Right lobe of liver (tissue), 6 donors: ENCODE results near the gene SHISAL2A. TPM values are rescaled to one million over a fixed set of nuclear protein-coding genes. Genes with fewer than 3 reads are reported as not detected.

Source experiments
- ATAC-seq, 4 donors: fragments of 200-7000 bp; cut with Tn5 transposase; one replicate each; pipeline ENCODE4 v1.9.1; 2020; ENCODE audit warnings: mild to moderate bottlenecking in 4 of 4, moderate library complexity in 4 of 4
- DNase-seq, 3 donors: peaks; one replicate each; pipeline ENCODE4 v3.0.0-alpha.2; 2020
- H3K27ac ChIP-seq, 3 donors: fragments of 200-600 bp; one replicate each; pipeline ENCODE4 v1.8.0; 2022
- H3K27me3 ChIP-seq, 2 donors: fragments of 200-600 bp; one replicate each; pipeline ENCODE4 v1.8.0; 2022
- H3K36me3 ChIP-seq, 4 donors: fragments of 200-600 bp; sonication (generic) in 1 of 4; one replicate each; pipeline versions ENCODE4 v1.5.1 to v1.8.0; 2017 to 2022; ENCODE audit warnings: control low read depth in 1 of 4
- H3K4me1 ChIP-seq, 4 donors: fragments of 200-600 bp; sonication (generic) in 1 of 4; one replicate each; pipeline versions ENCODE4 v1.5.1 to v1.8.0; 2017 to 2022; ENCODE audit warnings: control low read depth in 1 of 4
- H3K4me3 ChIP-seq, 3 donors: fragments of 200-600 bp; one replicate each; pipeline ENCODE4 v1.8.0; 2022
- H3K9me3 ChIP-seq, 4 donors: fragments of 200-600 bp; sonication (generic) in 1 of 4; one replicate each; pipeline versions ENCODE4 v1.5.1 to v1.8.0; 2017 to 2022; ENCODE audit warnings: control low read depth in 1 of 4
- POLR2A ChIP-seq: fragments of 450-650 bp; IDR thresholded peaks from one replicate; pipeline ENCODE4 v1.6.1; 2017; ENCODE audit warnings: antibody characterized with exemption, mild to moderate bottlenecking
- WGBS: methylation state at CpG from one replicate; pipeline ENCODE4 v1.1.6; 2018; ENCODE audit warnings: low coverage, low lambda C conversion rate; ENCODE audit not compliant: insufficient coverage; ENCODE audit errors: missing lambda C conversion rate; 5-methylcytosine and 5-hydroxymethylcytosine counted together
- intact Hi-C, 2 donors: fragments of 100-400 bp; cut with DNase I; formaldehyde crosslinking; loops; one replicate each; pipeline versions ENCODE4 v1.11.2 to v1.14.1; 2022
- long read RNA-seq: library from polyadenylated mRNA; unstranded; transcript quantifications from one replicate; pipeline ENCODE4 v2.0.0, GENCODE V29; 2019
- total RNA-seq, 6 experiments: library from RNA; depleted of rRNA in 2 of 6; stranded (reverse); fragments of >200 nt in 2 of 6; fragmentation: NEBNext Ultra II Directional in 3 of 6; extraction: Animal tissue kit (Norgen Biotek cat#: 25700) in 3 of 6; gene quantifications; one replicate each; pipeline versions ENCODE4 v1.1.0 to v1.2.4, GENCODE V29; 2016 to 2023
- TF ChIP-seq, protein P1 (sequence below), 4 donors: fragments of 200-600 bp in 3 of 4; fragments of 450-650 bp in 1 of 4; IDR thresholded peaks; one replicate each; pipeline versions ENCODE4 v1.5.1 to v1.8.0; 2016 to 2022; ENCODE audit warnings: antibody characterized with exemption in 4 of 4, mild to moderate bottlenecking in 2 of 4
- donor health status: DM: no; HTN: yes; CAD: no.
- donor health status: DM: no; HTN: no; CAD: no.
- donor health status: DM: no; HTN: no; CAD: no.
- donor health status: DM: no; HTN: yes; CAD: no.
- donor health status: DM: no; HTN: yes; CAD: no.

SHISAL2A gene
- total RNA-seq: not detected
- long read RNA-seq: 0 reads

DNA sequence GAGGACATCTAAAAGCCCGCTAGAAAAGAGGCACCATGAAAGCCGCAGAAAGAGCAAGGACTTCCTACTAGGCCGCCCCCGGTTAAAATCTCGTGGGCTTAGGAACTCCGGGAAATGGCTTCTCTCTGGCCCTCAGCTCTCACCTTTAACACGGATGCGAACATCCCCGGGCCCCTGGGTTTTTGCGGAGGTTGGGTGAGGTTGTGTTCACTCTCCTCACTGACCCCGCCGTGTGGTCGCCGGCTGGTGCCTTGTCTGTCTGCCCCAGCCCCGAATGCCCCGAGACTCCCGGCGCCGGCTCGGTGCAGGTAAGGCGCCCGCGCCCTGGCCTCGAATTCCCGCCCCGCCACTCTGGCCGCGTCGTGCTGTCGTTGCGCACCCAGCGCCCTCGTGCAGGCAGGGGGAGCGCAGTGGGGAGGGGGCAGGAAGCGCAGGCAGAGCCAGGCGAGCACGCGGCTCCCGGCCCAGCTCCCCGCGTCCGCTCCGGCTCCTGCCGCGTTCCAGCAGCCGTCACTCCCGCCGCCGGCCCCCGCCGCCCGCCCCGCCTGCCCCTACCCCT is at the start of gene SHISAL2A:
Gene SHISAL2A (plus strand): TSS at position 437 of the 559 bp plus-strand sequence. CDS start 326 bp downstream, outside the sequence.
- peak in 2 of 3 donors; percentile 56 to 62 for DNase-seq
- peak within 1 kb of the TSS; percentile 23 to 50 (median 26) for H3K4me3 ChIP-seq
- no peak for TF ChIP-seq POLR2A
- TF ChIP-seq, protein P1, sequence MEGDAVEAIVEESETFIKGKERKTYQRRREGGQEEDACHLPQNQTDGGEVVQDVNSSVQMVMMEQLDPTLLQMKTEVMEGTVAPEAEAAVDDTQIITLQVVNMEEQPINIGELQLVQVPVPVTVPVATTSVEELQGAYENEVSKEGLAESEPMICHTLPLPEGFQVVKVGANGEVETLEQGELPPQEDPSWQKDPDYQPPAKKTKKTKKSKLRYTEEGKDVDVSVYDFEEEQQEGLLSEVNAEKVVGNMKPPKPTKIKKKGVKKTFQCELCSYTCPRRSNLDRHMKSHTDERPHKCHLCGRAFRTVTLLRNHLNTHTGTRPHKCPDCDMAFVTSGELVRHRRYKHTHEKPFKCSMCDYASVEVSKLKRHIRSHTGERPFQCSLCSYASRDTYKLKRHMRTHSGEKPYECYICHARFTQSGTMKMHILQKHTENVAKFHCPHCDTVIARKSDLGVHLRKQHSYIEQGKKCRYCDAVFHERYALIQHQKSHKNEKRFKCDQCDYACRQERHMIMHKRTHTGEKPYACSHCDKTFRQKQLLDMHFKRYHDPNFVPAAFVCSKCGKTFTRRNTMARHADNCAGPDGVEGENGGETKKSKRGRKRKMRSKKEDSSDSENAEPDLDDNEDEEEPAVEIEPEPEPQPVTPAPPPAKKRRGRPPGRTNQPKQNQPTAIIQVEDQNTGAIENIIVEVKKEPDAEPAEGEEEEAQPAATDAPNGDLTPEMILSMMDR (IDR thresholded peaks at IDR 0.05): no peak
- no peaks in the 10 kb centered on the region for H3K4me1 ChIP-seq
- H3K9me3 ChIP-seq: no peaks in the 10 kb centered on the region
- ATAC-seq: peak; percentile 56 to 68 (median 67)
- no peaks in the 10 kb centered on the region for H3K27me3 ChIP-seq
- peak within 1 kb of the TSS in 1 of 3 donors; percentile 10 for H3K27ac ChIP-seq
- no CpG with 5 or more reads among the region's 53 CpGs for WGBS
- intact Hi-C loops: no loop called here
- no peaks in the 10 kb centered on the region for H3K36me3 ChIP-seq

DNA sequence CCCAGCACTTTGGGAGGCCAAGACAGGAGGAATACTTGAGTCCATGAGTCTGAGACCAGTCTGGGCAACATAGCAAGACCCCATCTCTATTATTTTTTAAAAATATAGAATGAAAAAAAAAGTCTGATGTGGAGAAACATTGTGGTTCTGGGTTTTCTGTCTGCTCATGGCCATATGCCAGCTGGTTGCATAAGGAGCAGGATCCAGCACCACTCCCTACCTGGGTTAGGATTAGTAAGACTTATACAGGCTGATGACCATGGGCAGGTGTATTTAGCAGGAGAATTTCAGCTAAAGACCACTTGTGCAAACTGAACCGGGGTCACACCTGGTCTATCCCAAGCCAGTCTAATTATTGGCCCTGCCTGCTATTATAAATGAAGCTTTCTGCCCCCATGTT is 47.5 kb upstream of the SHISAL2A start:
- H3K4me1 ChIP-seq: no peaks in the 10 kb centered on the region
- intact Hi-C loops: no loop called here
- ATAC-seq (peak in 2 of 4 donors; percentile 46 to 57), DNase-seq (peak in 1 of 3 donors; percentile 58)
- 80% methylated on average over 1 of the region's 1 CpG for WGBS
- no peaks in the 10 kb centered on the region for H3K27me3 ChIP-seq
- no peak for TF ChIP-seq POLR2A
- TF ChIP-seq, protein P1 (IDR thresholded peaks at IDR 0.05): no peak
- H3K4me3 ChIP-seq: no peak overlapping the region
- no peaks in the 10 kb centered on the region for H3K36me3 ChIP-seq
- no peak overlapping the region for H3K27ac ChIP-seq
- H3K9me3 ChIP-seq: no peaks in the 10 kb centered on the region

DNA sequence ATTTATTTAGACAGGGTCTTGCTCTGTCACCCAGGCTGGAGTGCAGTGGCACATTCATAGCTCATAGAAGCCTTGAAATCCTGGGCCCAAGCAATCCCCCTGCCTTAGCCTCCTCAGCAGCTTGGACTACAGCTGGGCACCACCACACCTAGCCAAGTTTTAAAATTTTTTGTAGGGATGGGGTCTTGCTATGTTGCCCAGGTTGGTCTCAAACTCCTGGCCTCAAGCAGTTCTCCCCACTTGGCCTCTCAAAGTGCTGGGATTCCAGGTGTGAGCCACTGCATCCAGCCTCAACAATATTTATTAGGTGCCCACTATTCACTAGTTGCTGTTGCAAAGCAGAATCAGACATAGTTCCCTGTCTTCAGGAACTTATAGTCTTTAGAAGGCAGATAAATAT is 44.9 kb upstream of the SHISAL2A start:
- Histone ChIP-seq H3K9me3 (no peaks in the 10 kb centered on the region), H3K4me1 (no peaks in the 10 kb centered on the region), H3K27me3 (no peaks in the 10 kb centered on the region), H3K27ac (no peak overlapping the region), H3K4me3 (no peak overlapping the region), H3K36me3 (no peaks in the 10 kb centered on the region)
- intact Hi-C loops: no loop called here
- TF ChIP-seq, protein P1 (IDR thresholded peaks at IDR 0.05): no peak
- no peak for TF ChIP-seq POLR2A
- no peak for ATAC-seq
- no peak for DNase-seq

DNA sequence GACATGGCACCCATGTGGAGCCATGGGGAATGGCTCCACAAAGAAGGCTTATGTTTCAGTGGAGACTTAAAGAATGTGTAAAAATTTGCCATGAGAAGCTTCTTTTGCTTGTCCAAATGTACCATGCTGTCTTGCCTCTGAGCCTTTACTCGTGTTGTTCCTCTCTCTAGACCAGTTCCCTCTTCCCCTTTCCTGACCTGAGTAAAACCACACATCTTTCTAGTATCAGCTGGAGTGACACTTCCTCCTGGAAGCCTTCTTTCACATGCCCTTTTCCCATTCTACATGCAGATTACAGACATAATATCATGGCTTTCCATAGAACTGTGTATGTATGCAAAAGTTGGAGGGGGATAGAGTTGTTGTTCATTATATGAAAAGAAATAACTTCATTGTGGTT is 44.4 kb upstream of the SHISAL2A start:
- Histone ChIP-seq H3K9me3 (no peaks in the 10 kb centered on the region), H3K36me3 (no peaks in the 10 kb centered on the region), H3K27me3 (no peaks in the 10 kb centered on the region), H3K27ac (no peak overlapping the region), H3K4me1 (no peaks in the 10 kb centered on the region), H3K4me3 (no peak overlapping the region)
- TF ChIP-seq POLR2A: no peak
- TF ChIP-seq, protein P1 (IDR thresholded peaks at IDR 0.05): no peak
- intact Hi-C loops: no loop called here
- 52% methylated on average over 1 of the region's 1 CpG for WGBS
- peak in 2 of 4 donors; percentile 37 to 48 for ATAC-seq
- DNase-seq: no peak

DNA sequence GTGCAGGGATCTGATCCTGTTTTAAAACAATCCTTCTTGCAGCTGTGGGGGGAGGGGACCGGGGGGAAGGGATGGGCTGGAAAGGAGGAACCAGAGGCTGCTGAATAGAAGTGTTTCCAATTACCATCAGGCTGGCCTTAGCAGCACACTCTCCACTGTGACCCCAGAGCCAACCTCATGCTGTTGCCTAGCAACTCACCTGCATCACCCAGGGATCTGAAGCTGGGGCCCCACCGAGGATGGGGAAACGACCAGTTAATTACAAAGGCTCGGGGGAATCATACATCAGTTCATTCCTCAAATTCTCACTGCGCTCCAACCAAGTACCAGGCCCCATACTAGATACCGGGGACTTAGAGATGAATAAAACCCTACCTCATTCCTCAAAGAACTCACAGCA is 42.7 kb upstream of the SHISAL2A start:
- H3K4me3 ChIP-seq: no peak overlapping the region
- no peaks in the 10 kb centered on the region for H3K9me3 ChIP-seq
- intact Hi-C loops: no loop called here
- ATAC-seq (no peak), DNase-seq (no peak)
- TF ChIP-seq, protein P1 (IDR thresholded peaks at IDR 0.05): no peak
- TF ChIP-seq POLR2A: no peak
- no peak overlapping the region for H3K27ac ChIP-seq
- no peaks in the 10 kb centered on the region for H3K27me3 ChIP-seq
- no peaks in the 10 kb centered on the region for H3K36me3 ChIP-seq
- 70% methylated on average over 5 of the region's 6 CpGs for WGBS
- H3K4me1 ChIP-seq: no peaks in the 10 kb centered on the region
